Karpas-422 (cell line): ENCODE data around the gene FGF19. TPM values are rescaled to one million over a fixed set of nuclear protein-coding genes. Genes with fewer than 3 reads are reported as not detected.
A peak's percentile ranks its signal among the peaks of the same experiment; 100 is the strongest.

Experiments
- DNase-seq: peaks from one replicate; pipeline ENCODE4 v3.0.0-alpha.2; 2015
- H2AFZ ChIP-seq: fragments of 200-600 bp; sonication (generic); 2 replicates; pipeline ENCODE4 v1.6.1; 2014; ENCODE audit warnings: antibody characterized with exemption, low read length, mixed read lengths
- H3K27ac ChIP-seq: fragments of 200-600 bp; sonication (generic); 2 replicates; pipeline ENCODE4 v1.5.1; 2014; ENCODE audit warnings: mild to moderate bottlenecking, low read length, moderate library complexity
- H3K27me3 ChIP-seq: fragments of 200-600 bp; sonication (generic); 2 replicates; pipeline ENCODE4 v1.6.1; 2014; ENCODE audit warnings: low read length, mixed read lengths
- H3K36me3 ChIP-seq: fragments of 200-600 bp; sonication (generic); 2 replicates; pipeline ENCODE4 v1.6.1; 2014; ENCODE audit warnings: low read length, mixed read lengths; ENCODE audit not compliant: insufficient read depth
- H3K4me1 ChIP-seq: fragments of 200-600 bp; sonication (generic); 2 replicates; pipeline ENCODE4 v1.6.1; 2014; ENCODE audit warnings: mild to moderate bottlenecking, low read length, mixed read lengths
- H3K4me2 ChIP-seq: fragments of 200-600 bp; sonication (generic); 2 replicates; pipeline ENCODE4 v1.6.1; 2014; ENCODE audit warnings: low read length, low read depth, mild to moderate bottlenecking; ENCODE audit not compliant: poor library complexity, severe bottlenecking
- H3K4me3 ChIP-seq: fragments of 200-600 bp; sonication (generic); 2 replicates; pipeline ENCODE4 v1.5.1; 2014; ENCODE audit warnings: mild to moderate bottlenecking, antibody characterized with exemption, low read length, mixed read lengths
- H3K79me2 ChIP-seq: fragments of 200-600 bp; sonication (generic); 2 replicates; pipeline ENCODE4 v1.6.1; 2014; ENCODE audit warnings: mild to moderate bottlenecking, low read length, mixed read lengths
- H3K9ac ChIP-seq: fragments of 200-600 bp; sonication (generic); 2 replicates; pipeline ENCODE4 v1.6.0; 2014; ENCODE audit warnings: low read length
- H3K9me2 ChIP-seq: fragments of 200-600 bp; sonication (generic), shearing (Covaris generic); replicated peaks from 2 replicates; pipeline ENCODE4 v1.6.0; 2014; ENCODE audit warnings: mild to moderate bottlenecking, low read length, moderate library complexity; ENCODE audit not compliant: insufficient read depth
- H3K9me3 ChIP-seq: fragments of 300-700, 200-600 bp; sonication (generic); 2 replicates; pipeline ENCODE4 v1.6.1; 2014; ENCODE audit warnings: low read length, mixed read lengths
- H4K20me1 ChIP-seq: fragments of 200-600 bp; sonication (generic); 2 replicates; pipeline ENCODE4 v1.6.1; 2014; ENCODE audit warnings: mild to moderate bottlenecking, antibody characterized with exemption, low read length, low read depth; ENCODE audit not compliant: insufficient read depth
- total RNA-seq: library from RNA; depleted of rRNA; stranded (reverse); fragments of >200 nt; shearing (Covaris generic); gene quantifications from 2 replicates; pipeline ENCODE4 v1.2.3, GENCODE V29; 2014; ENCODE audit warnings: low replicate concordance

The FGF19 gene
- total RNA-seq, 1 experiment from 2014 or later = not detected

DNA sequence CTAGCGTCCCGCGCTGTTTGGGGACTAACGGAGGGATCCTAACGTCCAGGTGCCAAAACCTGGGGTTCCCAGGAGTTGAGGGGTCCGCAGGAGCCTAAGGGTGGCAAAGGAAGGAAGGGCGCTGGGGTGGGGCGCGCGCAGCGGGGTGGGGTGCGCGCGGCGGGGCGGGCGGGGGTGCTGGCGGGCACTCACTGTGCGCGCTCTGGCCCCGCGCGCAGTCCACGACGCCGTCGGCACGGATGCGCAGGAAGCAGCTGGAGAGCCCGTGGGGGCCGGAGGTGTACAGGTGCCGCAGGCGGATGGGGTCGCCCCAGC is 412 bp downstream of the FGF19 start:
- no peaks in the 10 kb centered on the region for H3K27me3 ChIP-seq

DNA sequence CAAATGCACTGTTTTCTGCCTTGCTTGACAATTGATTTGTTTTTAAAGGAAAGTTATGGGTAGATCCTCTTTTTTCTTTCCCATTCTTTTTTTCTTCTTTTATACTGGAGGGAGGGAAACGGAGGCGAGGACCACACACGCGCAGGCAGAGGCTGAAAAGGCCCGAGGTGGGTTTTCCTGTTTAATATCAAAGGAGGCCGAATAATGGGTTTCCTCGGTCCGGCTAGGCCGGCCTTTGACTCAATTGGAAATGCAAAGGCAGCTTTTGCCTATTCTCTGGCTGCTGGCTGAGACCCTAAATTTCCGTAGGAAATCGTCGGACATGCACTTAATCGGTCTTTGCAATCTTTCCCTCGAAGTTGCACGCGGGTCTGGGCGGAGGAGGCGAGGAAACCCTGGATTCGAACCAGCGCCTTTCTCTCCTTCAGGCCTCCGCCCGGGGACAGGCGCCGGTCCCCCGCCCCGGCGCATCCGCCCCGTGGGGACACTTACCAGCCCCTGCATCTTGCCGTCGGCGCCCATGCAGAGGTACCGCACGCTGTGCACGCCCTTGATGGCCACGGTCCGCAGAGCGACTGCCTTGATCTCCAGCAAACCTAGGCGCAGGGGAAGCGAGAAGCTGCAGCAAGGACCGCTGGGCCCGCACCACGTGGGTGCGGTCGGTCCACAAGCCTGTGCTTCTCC is 911 bp downstream of the FGF19 start:
- Histone ChIP-seq H3K4me2 (no peak overlapping the region), H3K27me3 (no peaks in the 10 kb centered on the region), H3K36me3 (no peaks in the 10 kb centered on the region), H2AFZ (no peak overlapping the region), H3K9ac (no peak overlapping the region), H3K4me3 (no peak overlapping the region), H3K4me1 (peaks cover 10% of the 10 kb centered on the region), H3K27ac (no peak overlapping the region), H3K9me3 (no peaks in the 10 kb centered on the region), H3K9me2 (no peaks in the 10 kb centered on the region), H4K20me1 (peaks cover 3% of the 10 kb centered on the region; the same call in 1 of the 2 replicates), H3K79me2 (no peaks in the 10 kb centered on the region)
- DNase-seq = no peak

More for the DNA sequence above, 412 bp downstream of the FGF19 start:
- no peaks in the 10 kb centered on the region for H3K9me3 ChIP-seq
- no peak overlapping the region for H3K4me3 ChIP-seq
- no peaks in the 10 kb centered on the region for H3K36me3 ChIP-seq
- H3K9ac ChIP-seq = no peak overlapping the region
- H3K4me2 ChIP-seq = no peak overlapping the region
- DNase-seq = no peak
- no peaks in the 10 kb centered on the region for H3K79me2 ChIP-seq
- H3K27ac ChIP-seq = no peak overlapping the region
- peaks cover 10% of the 10 kb centered on the region for H3K4me1 ChIP-seq
- H2AFZ ChIP-seq = no peak overlapping the region
- no peaks in the 10 kb centered on the region for H3K9me2 ChIP-seq
- H4K20me1 ChIP-seq = peaks cover 3% of the 10 kb centered on the region; the same call in 1 of the 2 replicates

DNA sequence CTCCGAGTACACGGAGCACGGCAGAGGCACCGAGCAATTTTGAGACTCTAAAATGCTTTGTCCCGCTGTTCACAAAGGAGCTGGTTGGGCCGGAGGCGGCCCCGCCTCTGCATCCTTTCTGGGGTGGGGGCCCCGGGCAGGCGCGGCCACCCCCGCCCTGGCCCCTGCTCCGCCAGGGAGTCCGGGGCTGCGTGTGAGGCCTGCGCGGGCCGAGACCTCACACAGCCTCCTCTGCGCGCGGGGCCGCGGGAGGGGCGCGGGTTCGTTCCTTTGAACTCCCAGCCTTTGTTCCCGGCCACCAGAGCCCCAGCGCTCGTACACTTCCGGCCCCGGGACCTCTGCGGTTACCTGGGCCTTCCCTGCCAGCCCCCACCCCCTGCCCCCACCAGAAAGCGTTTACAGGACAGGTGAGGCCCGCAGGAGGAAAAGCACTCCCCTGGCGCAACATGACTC is 1.6 kb downstream of the FGF19 start:
- peaks cover 3% of the 10 kb centered on the region; the same call in 1 of the 2 replicates for H4K20me1 ChIP-seq
- H3K9me3 ChIP-seq = no peaks in the 10 kb centered on the region
- H3K79me2 ChIP-seq = no peaks in the 10 kb centered on the region
- H3K36me3 ChIP-seq = no peaks in the 10 kb centered on the region
- no peaks in the 10 kb centered on the region for H3K27me3 ChIP-seq
- no peak overlapping the region for H2AFZ ChIP-seq
- no peaks in the 10 kb centered on the region for H3K9me2 ChIP-seq
- H3K4me2 ChIP-seq = no peak overlapping the region
- no peak overlapping the region for H3K4me3 ChIP-seq
- H3K4me1 ChIP-seq = peaks cover 10% of the 10 kb centered on the region
- H3K27ac ChIP-seq = no peak overlapping the region
- DNase-seq = no peak
- no peak overlapping the region for H3K9ac ChIP-seq

DNA sequence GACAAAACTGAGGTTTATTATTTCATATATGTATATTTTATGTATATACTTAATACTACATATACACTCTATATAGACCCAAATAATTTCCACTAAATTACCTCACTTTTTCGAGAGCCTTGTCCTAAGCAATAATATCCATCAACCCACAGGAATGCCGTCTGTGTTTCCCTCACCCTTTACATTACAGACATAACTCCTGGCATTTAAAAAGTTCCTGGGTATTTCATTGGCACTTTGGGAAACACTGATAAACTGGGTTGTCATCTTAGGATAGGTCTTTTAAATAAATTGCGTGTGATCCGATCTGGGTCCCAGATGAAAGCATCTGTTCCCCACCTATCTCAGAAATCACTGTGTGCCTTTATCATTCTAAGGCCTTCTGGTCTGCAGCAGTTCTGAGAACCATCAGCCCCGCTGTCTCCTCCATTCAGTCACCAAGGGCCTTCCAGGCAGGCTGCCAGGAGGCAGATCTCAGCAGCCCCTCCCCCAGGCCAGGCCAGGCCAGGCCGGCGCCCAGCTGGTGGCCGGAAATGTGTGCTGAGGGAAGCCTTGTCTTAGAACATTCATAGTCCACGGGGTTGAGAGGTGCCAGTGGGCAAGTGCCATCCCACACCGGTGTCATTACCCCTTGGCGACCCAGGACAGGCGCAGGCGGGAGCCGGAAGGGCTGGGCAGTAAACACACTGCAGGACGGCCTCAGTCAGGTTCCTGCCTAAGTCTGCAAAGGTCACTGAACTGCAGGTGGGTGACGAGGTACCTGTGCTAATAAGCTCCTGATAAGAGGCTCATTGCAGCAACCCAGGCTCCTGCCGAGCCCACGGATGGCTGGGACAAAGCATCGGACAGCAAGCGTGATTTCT is 3.3 kb downstream of the FGF19 start:
- Histone ChIP-seq H3K27ac (no peak overlapping the region), H3K4me2 (no peak overlapping the region), H3K9me2 (no peaks in the 10 kb centered on the region), H2AFZ (no peak overlapping the region), H3K4me3 (no peak overlapping the region), H3K36me3 (no peaks in the 10 kb centered on the region), H3K9ac (no peak overlapping the region), H3K4me1 (peaks cover 7% of the 10 kb centered on the region), H3K79me2 (no peaks in the 10 kb centered on the region), H3K9me3 (no peaks in the 10 kb centered on the region), H4K20me1 (peaks cover 3% of the 10 kb centered on the region; the same call in 1 of the 2 replicates), H3K27me3 (no peaks in the 10 kb centered on the region)
- no peak for DNase-seq

GRCh38 chr11:69699213-69699612 is 4.6 kb downstream of the FGF19 start:
- Histone ChIP-seq H3K4me1 (peaks cover 7% of the 10 kb centered on the region), H3K4me2 (no peak overlapping the region), H3K27me3 (no peaks in the 10 kb centered on the region), H4K20me1 (peaks cover 3% of the 10 kb centered on the region; the same call in 1 of the 2 replicates), H3K36me3 (no peaks in the 10 kb centered on the region), H3K79me2 (no peaks in the 10 kb centered on the region), H3K9ac (no peak overlapping the region), H3K27ac (no peak overlapping the region), H3K4me3 (no peak overlapping the region), H3K9me3 (no peaks in the 10 kb centered on the region), H3K9me2 (no peaks in the 10 kb centered on the region), H2AFZ (no peak overlapping the region)
- DNase-seq = peak; percentile 70

DNA sequence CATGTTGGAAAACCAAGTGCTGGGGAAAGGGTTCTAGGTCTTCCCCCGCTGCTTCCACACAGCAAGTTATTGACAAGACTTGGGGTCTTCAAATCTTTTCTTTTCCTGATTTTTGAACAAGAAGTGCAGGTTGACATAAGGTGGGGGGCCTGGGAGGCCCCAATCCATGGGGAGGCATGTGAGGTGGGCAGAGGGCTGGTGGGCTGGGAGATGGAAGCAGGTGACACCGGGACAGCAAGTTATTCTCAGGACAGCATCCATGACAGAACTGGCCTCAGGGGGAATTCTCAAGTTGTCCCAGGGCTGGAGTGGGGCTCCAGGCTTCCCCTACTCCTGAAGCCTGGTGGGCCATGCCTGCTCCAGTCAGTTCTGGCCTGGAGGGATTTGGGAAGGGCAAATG is 5.5 kb downstream of the FGF19 start:
- H3K27ac ChIP-seq = no peak overlapping the region
- H3K27me3 ChIP-seq = no peaks in the 10 kb centered on the region
- no peaks in the 10 kb centered on the region for H3K9me3 ChIP-seq
- peaks cover 3% of the 10 kb centered on the region; the same call in 1 of the 2 replicates for H4K20me1 ChIP-seq
- H3K4me2 ChIP-seq = no peak overlapping the region
- no peaks in the 10 kb centered on the region for H3K36me3 ChIP-seq
- peaks cover 7% of the 10 kb centered on the region for H3K4me1 ChIP-seq
- H3K79me2 ChIP-seq = no peaks in the 10 kb centered on the region
- no peak overlapping the region for H3K4me3 ChIP-seq
- no peak for DNase-seq
- H3K9me2 ChIP-seq = no peaks in the 10 kb centered on the region
- H2AFZ ChIP-seq = no peak overlapping the region
- H3K9ac ChIP-seq = no peak overlapping the region

- H3K4me1 ChIP-seq = peaks cover 7% of the 10 kb centered on the region
- no peaks in the 10 kb centered on the region for H3K9me3 ChIP-seq
- no peak overlapping the region for H3K4me2 ChIP-seq
- no peak overlapping the region for H3K9ac ChIP-seq
- H3K4me3 ChIP-seq = no peak overlapping the region
- H4K20me1 ChIP-seq = peaks cover 3% of the 10 kb centered on the region; the same call in 1 of the 2 replicates
- H3K9me2 ChIP-seq = no peaks in the 10 kb centered on the region
- H2AFZ ChIP-seq = no peak overlapping the region
- no peak for DNase-seq
- no peaks in the 10 kb centered on the region for H3K27me3 ChIP-seq
- H3K36me3 ChIP-seq = no peaks in the 10 kb centered on the region
- H3K27ac ChIP-seq = no peak overlapping the region
- no peaks in the 10 kb centered on the region for H3K79me2 ChIP-seq
Measured at GRCh38 chr11:69697861-69698260, 6.0 kb downstream of the FGF19 start.

- H3K9ac ChIP-seq = no peak overlapping the region
- no peaks in the 10 kb centered on the region for H3K79me2 ChIP-seq
- H3K9me3 ChIP-seq = no peaks in the 10 kb centered on the region
- H3K4me2 ChIP-seq = no peak overlapping the region
- H3K9me2 ChIP-seq = no peaks in the 10 kb centered on the region
- H3K4me1 ChIP-seq = peaks cover 7% of the 10 kb centered on the region
- peaks cover 3% of the 10 kb centered on the region; the same call in 1 of the 2 replicates for H4K20me1 ChIP-seq
- H2AFZ ChIP-seq = no peak overlapping the region
- no peak overlapping the region for H3K4me3 ChIP-seq
- no peak for DNase-seq
- no peaks in the 10 kb centered on the region for H3K27me3 ChIP-seq
- no peaks in the 10 kb centered on the region for H3K36me3 ChIP-seq
- H3K27ac ChIP-seq = no peak overlapping the region
Measured at GRCh38 chr11:69697469-69697843, 6.4 kb downstream of the FGF19 start.
